ENCODE measurements around the gene GNB1.

GRCh38 chr1:1922956-1923833 is 32.3 kb upstream of the GNB1 start:
- no peak for TF ChIP-seq CTCF (conservative IDR thresholded peaks at IDR 0.05 in 1 of 2, IDR thresholded peaks at IDR 0.05 in 1 of 2; ENCODE audit: extremely low read depth in 1 of 2, insufficient read depth in 1 of 2, low read depth in 1 of 2, low read length in 2 of 2)
- TF ChIP-seq EZH2 (IDR thresholded peaks at IDR 0.05; ENCODE audit: borderline replicate concordance, low read length) = no peak

Data from mammary epithelial cell (primary cell).